ENCODE measurements around the gene CAVIN2.

CAVIN2 gene, protein sequence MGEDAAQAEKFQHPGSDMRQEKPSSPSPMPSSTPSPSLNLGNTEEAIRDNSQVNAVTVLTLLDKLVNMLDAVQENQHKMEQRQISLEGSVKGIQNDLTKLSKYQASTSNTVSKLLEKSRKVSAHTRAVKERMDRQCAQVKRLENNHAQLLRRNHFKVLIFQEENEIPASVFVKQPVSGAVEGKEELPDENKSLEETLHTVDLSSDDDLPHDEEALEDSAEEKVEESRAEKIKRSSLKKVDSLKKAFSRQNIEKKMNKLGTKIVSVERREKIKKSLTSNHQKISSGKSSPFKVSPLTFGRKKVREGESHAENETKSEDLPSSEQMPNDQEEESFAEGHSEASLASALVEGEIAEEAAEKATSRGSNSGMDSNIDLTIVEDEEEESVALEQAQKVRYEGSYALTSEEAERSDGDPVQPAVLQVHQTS

DNA sequence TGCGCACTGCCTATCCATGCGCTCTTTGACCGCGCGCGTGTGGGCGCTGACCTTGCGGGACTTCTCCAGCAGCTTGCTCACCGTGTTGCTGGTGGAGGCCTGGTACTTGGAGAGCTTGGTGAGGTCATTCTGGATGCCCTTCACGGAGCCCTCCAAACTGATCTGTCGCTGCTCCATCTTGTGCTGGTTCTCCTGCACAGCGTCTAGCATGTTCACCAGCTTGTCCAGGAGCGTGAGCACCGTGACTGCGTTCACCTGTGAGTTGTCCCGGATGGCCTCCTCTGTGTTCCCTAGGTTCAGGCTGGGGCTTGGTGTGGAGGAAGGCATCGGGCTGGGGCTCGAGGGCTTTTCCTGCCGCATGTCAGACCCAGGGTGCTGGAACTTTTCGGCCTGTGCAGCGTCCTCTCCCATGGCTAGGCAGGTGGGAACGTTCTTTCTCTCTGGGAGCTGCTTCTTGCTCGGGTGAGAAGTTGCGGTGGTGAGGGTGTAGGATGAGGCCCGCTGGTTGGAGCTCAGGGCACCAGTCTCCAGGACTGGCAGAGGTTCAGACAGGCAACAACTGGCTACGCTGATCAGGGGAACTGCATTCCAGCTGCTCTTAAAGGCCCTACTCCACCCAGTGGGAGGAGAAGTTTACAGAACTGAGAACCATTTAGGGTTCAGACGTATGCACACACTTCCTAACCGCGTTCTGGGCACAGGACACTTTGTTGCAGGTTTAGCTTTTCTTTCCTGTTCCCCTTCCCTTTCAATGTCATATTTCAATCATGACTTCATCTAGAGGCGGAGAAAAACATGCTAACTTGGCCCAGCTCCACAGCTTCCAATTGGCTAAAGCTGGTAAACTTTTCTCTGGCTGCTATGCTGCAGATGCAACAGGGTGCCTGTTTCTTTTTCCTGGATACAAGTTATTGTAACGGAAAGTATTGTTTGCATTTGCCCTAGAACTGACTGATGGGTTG, at the start of gene CAVIN2:
Gene CAVIN2, minus strand, starts transcription at position 574 of the 962 bp plus-strand sequence. Its CDS starts 163 bp downstream, at position 411.
- no peak for DNase-seq

DNA sequence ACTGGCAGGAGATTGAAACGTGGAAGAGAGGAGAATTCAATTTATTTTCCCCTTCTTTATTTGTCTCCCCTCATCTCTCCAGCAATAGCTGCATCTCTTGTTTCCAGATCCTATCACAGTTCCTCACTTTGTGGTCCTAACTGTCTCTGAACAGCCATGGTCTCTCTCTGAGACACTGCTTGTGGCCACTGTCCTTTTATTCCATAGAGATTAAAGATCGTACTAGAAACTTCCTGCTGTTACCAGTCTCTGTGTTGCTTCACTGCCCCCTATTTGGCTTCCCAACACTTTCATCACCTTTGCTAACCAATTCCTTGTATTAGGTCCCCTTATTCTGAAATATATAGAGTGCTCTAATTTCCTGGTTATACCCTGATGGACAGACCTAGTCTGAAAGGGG, 48.9 kb upstream of the CAVIN2 start:
- no peak for DNase-seq

DNA sequence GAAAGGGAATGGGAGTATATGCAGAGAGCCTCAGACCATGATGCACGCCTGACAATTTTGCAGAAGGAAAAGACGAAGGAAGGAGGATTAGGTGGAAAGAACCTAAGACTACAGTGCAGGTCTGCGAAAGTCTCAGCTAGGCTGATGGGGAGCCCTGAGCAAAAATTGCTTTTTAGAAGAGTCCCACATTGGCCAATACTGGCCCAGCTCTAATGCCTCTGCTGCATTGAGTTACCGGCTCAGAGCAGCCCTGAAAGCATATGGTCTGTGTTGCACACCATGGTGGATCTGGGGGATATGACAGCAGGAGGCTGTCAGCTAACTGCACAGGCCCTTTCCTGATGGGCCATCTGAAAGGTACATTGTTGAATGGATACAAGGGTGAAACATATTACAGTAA, 48.3 kb upstream of the CAVIN2 start:
- no peak for DNase-seq

DNA sequence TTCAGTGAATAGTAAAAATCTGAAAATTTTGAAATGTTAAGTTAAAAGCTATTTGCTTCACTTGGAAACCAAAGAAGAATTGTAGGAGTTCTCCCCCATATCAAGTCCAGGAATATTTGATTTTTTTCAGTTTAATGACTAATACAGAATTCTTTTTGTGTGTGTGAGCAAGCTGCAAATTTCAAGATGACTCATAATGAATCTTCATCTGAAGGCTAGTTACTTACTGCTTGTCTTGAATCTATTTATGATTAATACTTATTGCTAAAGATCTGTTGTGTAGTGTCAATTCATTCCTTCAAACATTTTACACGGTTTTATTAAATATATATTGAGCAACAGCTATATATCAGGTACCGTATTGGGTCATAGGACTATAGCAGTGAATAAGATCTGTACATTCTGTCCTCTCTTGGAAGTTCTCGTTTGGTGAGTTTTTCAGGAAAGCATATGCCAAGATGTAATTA, 47.8 kb upstream of the CAVIN2 start:
- DNase-seq: no peak

DNA sequence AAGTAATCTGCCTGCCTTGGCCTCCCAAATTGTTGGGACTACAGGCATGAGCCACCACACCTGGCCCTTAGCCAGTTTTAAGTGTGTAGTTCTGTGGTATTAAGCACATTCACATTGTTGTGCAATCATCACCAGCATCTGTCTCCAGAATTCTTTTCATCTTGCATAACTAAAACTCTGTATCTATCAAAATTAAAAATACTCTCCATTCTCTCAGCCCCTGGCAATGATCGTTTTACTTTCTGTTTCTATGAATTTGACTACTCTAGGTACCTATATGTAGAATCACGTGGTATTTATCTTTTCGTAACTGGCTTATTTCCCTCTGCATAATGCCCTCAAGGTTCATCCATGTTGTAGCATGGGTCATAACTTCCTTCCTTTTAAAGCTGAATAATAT, 45.5 kb upstream of the CAVIN2 start:
- no peak for DNase-seq

DNA sequence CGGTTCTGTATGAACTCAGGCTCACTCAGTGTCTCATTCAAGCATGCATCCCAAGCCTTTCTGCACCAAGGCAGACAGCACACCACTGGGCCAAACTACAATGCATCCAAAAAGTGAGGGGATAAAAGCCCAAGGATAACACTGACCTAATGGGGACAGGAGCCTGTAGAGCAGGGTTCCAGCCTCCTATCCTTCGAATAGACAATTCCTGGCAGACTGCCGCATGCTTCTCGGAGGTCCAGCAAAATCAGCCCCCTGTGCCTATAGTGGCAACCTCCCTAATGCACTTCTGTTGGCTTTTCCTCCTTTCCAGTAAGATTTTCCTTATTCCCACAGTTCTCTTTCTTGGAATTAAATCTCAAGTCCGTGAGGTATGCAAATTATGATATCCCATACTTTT, 44.8 kb upstream of the CAVIN2 start:
- DNase-seq: no peak

DNA sequence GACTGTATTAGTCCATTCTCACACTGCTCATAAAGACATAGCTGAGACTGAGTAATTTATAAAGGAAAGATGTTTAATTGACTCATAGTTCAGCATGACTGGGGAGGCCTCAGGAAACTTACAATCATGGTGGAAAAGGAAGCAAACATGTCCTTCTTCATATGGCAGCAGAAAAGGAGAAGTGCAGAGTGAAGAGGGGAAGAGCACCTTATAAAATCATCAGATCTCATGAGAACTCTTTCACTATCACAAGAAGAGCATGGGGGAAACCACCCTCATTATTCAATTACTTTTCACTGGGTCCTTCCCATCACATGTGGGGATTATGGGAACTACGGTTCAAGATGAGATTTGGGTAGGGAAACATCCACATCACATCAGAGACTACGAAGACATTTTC, 43.0 kb upstream of the CAVIN2 start:
- DNase-seq: no peak

DNA sequence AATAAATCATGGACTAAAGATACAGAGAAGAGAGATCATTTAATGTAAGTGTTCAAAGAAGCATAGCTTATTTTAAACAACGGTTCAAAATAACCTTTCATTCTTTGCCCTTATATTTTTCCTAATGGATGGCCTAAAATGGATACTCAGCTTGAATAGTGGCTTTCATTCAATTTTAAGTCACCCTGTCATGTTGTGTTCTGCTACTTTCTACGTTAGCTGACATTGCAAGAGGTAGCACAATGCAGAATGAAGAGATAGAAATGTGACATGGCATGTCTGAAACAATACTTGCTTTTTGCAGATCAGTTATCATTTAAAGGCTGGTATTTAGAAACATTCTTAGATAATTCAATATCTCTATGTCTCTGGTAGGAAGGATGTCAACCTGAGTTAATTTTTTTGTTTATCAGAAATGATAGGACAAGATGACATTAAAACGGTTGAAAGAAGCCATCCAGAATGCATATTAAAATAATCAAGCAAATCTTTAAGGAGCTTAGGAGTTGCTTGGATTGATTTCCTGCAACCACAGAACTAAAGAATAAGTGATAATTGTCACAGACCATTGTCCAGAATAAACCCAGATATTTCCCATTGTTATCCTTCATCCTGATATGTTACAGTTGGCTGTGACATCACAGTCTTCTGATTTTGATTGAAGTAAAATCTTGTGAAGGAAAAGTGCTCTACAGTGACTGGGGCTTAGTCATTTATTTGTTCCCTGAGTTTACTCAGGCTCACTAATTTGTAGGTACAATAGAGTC, 41.7 kb upstream of the CAVIN2 start:
- DNase-seq: no peak

DNA sequence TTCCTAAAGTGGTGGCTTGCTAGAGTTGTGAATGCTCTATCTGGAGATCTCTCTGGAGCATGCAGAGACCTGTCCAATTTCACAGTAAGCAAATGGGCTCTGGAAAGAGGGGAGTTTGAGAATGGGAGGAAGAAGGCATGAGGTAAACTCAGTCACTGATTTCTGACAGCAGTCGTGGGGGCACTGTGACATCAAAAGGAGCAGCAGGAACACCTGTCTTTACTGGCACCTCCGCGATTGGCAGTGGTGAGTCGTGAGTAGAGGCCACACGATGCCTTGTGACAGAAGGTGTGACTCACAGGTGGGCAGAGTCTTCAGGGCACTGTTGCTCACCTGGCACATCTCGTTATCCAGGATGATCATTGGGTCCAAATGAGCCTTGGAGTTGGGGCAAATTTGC, 38.8 kb upstream of the CAVIN2 start:
- DNase-seq: no peak

DNA sequence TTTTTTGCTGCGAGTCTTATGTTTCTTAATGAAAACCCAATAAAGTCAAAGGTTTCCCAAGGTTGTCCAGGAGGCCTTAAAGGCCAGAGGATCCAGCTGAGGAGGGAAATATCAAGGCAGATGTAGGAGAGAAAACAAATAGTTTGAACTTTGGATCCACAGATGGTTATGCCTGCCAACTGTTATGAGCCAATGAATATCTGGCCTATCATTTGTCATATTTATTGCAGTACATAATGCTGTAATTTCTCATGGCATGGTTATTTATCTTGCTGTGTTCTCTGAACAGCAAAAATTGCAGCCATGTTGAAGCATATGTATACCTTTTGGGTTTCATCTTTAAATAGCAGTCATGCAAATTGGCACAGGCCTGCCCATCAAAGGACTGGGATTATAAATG, 38.2 kb upstream of the CAVIN2 start:
- DNase-seq: no peak

DNA sequence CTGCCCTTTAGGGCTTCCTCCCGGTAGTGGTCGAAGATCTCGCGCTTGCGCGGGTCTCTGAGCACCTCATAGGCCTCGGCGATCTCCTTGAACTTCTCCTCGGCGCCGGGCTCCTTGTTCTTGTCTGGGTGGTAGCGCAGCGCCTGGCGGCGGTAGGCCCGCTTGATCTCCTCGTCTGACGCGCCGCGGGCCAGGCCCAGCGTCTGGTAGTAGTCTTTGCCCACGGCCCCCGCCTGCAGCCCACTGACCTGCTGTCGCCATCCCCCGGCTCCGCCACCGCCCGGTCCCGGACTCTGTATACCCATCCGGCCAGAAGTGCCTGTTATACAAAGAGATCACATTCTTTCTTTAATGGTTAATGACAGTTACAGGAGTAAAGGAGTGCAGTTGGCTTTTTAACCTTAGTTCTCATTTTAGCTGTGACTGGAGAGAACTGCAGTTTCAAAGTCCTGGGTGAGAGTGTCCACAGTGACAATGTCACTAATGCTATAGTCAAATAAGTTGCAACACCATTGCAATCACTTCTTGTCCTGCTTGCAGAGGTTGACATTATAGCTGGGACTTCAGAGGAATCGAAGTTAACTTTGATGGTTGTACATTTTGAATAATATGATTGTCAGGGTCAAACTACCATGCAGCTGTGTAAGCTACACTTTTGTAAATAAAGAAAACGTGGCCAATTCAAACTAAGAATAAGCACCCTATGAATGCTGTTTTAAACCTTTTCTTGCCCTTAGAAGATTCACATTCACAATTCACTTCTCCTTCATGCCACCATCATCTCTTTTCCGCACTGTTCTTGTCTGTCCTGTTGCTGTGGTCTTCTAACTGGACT, 35.3 kb upstream of the CAVIN2 start:
- DNase-seq: no peak

DNA sequence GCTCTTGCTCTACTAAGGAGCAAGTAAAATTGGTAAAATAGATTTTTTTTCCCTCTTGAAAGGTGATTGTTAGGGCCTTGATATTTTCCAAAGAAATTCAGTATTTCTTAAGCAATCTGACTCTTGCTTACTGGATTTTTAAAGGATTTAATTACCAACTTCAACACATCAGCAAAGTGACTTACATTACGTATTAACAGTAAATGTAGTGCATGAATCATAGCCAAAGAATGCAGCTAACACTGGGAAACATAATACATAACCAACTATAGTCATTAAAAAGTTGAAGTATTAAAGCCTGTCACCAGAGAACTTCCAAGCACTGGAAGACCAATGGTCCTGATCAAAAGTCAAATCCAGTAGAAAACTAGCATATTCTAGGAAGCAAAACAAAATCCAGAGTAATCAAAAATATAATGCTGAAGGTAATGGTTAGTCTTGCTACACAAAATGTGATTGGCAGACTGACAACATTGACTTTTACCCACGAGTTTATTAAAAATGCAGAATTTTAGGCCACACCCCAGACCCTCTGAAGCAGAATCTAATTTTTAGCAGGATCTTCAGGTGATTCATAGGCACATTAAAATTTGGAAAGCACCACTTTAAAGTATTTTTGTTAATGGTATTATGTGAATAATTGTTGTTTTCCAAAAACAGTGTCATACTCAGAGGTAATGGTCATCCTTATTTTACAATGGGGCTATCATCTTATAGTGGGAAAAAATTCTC, 31.8 kb upstream of the CAVIN2 start:
- DNase-seq: no peak

DNA sequence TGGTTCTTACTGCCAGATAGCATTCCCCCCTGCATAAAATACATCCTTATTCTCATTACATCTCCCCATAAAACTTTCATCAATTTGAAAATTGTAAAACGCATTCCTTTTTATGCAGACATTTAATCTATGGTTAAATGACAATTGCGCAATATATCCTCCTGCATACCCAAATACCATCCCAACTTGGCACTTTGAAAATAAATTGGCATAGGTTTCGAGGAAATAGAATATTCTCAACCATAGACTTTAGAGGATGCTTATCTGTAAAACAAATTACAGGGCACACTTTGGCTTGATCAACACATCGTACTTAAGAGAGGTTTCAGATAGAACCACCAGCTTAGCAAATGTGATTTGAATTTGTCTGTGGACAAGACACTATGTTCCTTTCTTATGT, 31.0 kb upstream of the CAVIN2 start:
- no peak for DNase-seq

DNA sequence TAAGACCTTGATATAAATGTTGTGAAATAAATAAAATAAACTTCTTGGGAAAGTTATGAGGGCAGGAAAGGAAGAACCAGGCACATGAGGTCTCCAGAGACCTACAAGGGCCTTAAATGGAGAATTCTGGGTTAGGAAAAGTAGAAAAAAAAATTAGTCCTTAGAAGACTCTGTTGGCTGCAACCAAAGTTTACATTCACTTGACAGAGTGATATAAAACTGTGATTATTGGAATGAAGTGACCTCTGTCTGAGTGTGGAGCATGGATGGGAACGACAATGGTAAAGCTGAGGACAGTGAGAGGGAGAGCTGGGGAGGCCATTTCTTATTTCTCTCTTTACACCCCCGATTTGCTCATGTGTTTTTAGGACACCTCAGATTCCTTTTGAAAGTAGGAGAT, 29.0 kb upstream of the CAVIN2 start:
- no peak for DNase-seq

DNA sequence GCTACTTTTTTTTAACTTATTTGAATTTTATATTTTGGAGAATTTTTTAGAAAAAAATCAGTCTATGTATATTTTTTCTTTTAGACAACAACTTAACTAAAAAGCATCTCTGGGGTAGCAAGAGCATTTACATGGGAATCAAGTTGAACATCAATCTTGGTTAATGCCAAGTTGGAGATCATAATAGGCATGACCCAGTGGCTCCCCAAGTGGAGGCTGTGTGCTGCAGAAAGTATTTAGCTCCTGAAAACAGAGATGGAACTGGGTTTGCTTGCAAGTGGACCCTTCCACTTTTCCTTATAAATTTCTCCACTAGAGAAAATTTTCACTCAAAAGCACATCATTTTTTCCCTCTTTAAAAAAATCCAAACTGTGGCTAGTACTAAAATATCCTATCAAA, 23.9 kb upstream of the CAVIN2 start:
- no peak for DNase-seq

DNA sequence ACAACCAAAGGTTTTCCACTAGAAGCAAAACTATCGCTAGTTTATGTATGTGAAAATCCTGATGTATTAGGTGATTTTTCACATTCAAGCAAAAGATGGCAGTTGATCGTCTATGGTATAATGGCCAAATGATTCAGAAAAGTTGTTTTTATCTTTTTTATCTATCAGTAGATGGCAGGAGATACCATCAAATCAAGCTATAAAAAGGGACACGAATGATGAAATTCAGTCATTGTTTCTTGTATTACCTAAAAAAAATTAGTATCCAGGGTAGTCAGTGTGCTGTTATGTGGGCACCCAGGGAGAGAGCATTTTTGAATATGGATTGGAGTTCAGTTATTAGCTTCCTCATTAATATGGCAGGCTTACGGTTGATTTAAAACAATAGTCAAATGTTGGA, 22.9 kb upstream of the CAVIN2 start:
- DNase-seq: no peak

DNA sequence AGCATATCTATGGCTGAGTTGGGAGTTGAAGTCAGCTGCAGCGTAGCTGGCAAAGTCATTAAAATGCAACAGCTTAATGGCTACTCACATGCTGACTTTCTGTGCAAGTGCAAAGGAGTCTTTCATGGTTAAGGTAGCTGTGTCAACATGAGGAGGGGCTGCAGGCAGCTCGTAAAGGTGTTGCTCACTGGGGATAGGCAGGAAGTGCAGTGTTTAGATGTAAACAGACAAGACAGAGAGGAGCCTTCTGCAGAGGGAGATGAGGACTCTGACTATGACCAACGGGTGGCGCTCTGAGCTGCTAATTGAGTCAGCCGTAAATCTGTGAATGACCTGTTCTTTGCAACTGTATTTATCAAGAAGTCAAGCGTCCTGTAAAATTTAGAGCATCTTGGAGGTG, 22.3 kb upstream of the CAVIN2 start:
- DNase-seq: no peak

DNA sequence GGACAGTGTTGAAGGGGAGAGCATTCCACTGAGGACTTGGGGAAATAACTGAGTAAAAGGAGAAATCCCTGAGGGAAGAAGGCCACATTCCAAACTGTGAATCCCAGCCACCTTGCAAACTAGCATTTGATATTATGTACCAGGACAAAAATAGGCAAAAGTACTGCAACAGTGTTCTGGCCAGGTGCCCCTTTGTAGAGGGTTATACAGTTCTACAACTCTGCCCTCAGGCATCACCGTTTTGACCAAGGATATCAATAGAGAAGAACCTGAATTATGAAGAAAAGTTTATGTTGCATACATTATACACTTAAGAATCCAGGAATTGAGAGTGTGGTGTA, 20.6 kb upstream of the CAVIN2 start:
- no peak for DNase-seq

DNA sequence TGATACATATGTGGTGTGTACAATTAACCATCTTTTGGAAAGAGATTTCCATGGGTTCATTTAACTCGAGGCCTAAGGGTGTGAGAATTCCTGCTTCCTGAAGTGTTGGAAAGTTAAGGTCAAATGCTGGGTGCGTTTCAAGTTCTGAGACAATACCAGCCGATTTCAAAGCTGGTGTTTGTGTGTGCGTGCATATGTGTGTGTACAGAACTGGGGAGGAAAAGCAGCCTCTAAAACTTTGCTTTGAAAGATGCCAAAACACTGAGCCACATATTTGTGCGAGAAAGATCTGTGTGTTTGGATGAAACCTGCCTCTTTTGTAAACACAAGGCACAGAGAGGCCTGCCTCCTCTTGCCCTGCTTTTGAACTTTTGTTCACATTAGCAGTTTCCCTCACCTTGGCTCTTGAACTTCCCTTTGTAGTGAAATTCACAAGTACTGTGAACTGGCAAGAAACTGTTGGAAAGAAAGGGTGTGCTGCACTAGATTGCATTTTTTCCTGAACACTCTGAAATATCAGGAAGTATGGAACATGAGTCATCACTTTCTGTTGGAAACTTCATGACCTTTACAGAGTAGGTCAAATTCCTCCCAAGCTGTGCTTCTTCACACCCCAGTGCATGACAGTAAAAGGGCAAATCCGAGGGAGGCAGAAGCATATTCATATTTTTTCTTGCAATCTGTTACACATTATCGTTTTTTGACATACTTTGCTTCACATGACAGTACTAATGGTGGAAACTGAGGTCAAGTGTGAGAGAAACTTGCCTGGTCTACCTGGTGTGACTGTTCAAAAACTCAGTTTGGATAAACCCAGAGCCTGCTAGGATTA, 20.0 kb upstream of the CAVIN2 start:
- no peak for DNase-seq

DNA sequence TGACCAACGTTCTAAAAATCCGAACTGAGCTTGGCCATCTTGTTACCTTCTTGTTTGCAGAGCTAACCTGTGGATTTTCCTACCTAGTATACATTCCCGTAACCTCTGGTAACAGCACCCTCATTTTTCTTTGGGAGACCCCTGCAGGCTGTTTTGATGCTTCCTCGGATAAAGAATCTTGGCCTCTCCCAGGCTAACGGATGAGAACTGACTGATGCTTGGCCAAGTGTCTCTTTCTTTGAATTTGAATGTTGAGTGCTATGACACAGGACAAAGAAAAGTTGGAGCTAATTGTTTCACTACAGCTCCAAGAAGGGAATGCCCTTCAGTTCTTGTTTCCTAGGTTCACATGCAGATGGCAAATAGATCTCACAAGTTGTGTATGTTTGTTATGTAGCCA, 19.3 kb upstream of the CAVIN2 start:
- DNase-seq: no peak
